SKM-1 treated with dmso at 0.1 percent for 144 hours (cell line): Measurements from ENCODE around the gene FOXJ3.

Source experiments
- DNase-seq: peaks from one replicate; lab custom pipeline; 2025; ENCODE audit not compliant: unreplicated experiment; lab: John Stamatoyannopoulos, UW

Gene FOXJ3

GRCh38 chr1:42335050-42335808 lies at the start of gene FOXJ3:
Gene FOXJ3 (minus strand): TSS chr1:42335235. CDS start chr1:42311093, 24,142 bp downstream.
- peak; percentile 81 for DNase-seq

- DNase-seq, result no peak
Measured at GRCh38 chr1:42381280-42381673, 46.2 kb upstream of the FOXJ3 start.

- no peak for DNase-seq
Measured at GRCh38 chr1:42380586-42381279, 45.7 kb upstream of the FOXJ3 start, which contains the start of gene RIMKLA. Gene RIMKLA (plus strand): TSS chr1:42380792. CDS start chr1:42380935, 143 bp downstream.

GRCh38 chr1:42379794-42380585 lies 45.0 kb upstream of the FOXJ3 start:
- DNase-seq, result no peak

GRCh38 chr1:42372796-42373195 lies 37.8 kb upstream of the FOXJ3 start:
- DNase-seq, result no peak

- DNase-seq, result no peak
Measured at GRCh38 chr1:42370876-42371549, 36.0 kb upstream of the FOXJ3 start.

- no peak for DNase-seq
Measured at GRCh38 chr1:42369471-42369870, 34.4 kb upstream of the FOXJ3 start.

- no peak for DNase-seq
Measured at GRCh38 chr1:42368096-42368795, 33.2 kb upstream of the FOXJ3 start.

- DNase-seq, result no peak
Measured at GRCh38 chr1:42365118-42365517, 30.1 kb upstream of the FOXJ3 start.

GRCh38 chr1:42364542-42364941 lies 29.5 kb upstream of the FOXJ3 start:
- no peak for DNase-seq

- DNase-seq, result no peak
Measured at GRCh38 chr1:42364089-42364488, 29.1 kb upstream of the FOXJ3 start.

- no peak for DNase-seq
Measured at GRCh38 chr1:42359466-42359865, 24.4 kb upstream of the FOXJ3 start.

GRCh38 chr1:42358791-42359190 lies 23.8 kb upstream of the FOXJ3 start:
- DNase-seq, result no peak

GRCh38 chr1:42350086-42350485 lies 15.1 kb upstream of the FOXJ3 start:
- DNase-seq, result no peak

GRCh38 chr1:42348498-42348897 lies 13.5 kb upstream of the FOXJ3 start:
- DNase-seq, result no peak

GRCh38 chr1:42343049-42343448 lies 8.0 kb upstream of the FOXJ3 start:
- DNase-seq, result no peak

- DNase-seq, result no peak
Measured at GRCh38 chr1:42340901-42341300, 5.9 kb upstream of the FOXJ3 start.

GRCh38 chr1:42340093-42340492 lies 5.1 kb upstream of the FOXJ3 start:
- DNase-seq, result no peak

- DNase-seq, result no peak
Measured at GRCh38 chr1:42336978-42337377, 1.9 kb upstream of the FOXJ3 start.

- DNase-seq, result no peak
Measured at GRCh38 chr1:42335809-42336518, 929 bp upstream of the FOXJ3 start.
